ENCODE results near the gene TMEM163.
A peak's percentile ranks its signal among the peaks of the same experiment; 100 is the strongest.

DNA sequence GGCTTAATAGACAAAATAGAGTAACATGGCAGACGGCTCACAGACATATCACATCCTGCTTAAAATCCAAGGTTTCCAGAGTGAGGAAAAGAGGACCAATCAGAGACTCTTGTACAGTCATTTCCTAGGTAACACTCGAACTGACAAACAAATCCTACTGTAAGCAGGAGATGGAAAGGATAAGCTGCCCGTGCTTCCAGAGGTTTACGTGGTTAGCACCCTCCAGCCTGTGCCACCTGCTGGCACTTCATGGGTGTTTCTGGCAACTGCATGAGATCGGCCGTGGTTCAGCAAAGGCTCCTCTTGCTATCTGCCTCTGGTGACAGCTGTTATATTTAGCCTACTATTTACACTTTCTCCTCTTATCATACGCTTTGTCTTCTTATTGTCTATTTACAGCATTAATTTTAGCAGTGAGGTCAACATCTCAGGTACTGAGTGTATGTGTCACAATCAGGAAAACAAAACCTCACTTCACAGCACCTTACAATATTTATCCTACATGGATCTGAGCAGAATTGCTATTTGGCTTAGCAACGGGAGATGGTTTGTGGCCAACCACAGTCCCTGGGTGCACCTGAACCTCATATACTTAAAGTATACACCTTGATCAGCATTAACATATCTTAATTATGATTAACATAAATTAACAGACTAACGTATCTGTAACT is 226.9 kb downstream of the TMEM163 start:
- TF ChIP-seq, protein P1, sequence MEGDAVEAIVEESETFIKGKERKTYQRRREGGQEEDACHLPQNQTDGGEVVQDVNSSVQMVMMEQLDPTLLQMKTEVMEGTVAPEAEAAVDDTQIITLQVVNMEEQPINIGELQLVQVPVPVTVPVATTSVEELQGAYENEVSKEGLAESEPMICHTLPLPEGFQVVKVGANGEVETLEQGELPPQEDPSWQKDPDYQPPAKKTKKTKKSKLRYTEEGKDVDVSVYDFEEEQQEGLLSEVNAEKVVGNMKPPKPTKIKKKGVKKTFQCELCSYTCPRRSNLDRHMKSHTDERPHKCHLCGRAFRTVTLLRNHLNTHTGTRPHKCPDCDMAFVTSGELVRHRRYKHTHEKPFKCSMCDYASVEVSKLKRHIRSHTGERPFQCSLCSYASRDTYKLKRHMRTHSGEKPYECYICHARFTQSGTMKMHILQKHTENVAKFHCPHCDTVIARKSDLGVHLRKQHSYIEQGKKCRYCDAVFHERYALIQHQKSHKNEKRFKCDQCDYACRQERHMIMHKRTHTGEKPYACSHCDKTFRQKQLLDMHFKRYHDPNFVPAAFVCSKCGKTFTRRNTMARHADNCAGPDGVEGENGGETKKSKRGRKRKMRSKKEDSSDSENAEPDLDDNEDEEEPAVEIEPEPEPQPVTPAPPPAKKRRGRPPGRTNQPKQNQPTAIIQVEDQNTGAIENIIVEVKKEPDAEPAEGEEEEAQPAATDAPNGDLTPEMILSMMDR (IDR thresholded peaks at IDR 0.05; ENCODE audit: extremely low read depth in 1 of 2, insufficient read depth in 1 of 2, low read depth in 1 of 2, low read length in 2 of 2), result peak in 1 of 2 donors; percentile 4
- TF ChIP-seq FOS (IDR thresholded peaks at IDR 0.05; ENCODE audit: borderline replicate concordance, insufficient read depth, low read length) (no peak), POLR2AphosphoS5 (IDR thresholded peaks at IDR 0.05; ENCODE audit: insufficient read depth, low read depth, low read length) (no peak)
